HG02678 (cell line): ENCODE measurements around the gene STK39.

Source experiments
- ATAC-seq: cut with Tn5 transposase; IDR thresholded peaks from one replicate; pipeline ENCODE4 v1.9.1; 2021; ENCODE audit warnings: mild to moderate bottlenecking, moderate library complexity; ENCODE audit not compliant: unreplicated experiment

Gene STK39

GRCh38 chr2:167965907-167966761 is 281.3 kb downstream of the STK39 start:
- ATAC-seq, result no peak

GRCh38 chr2:167964650-167965413 is 282.6 kb downstream of the STK39 start:
- no peak for ATAC-seq

- ATAC-seq, result no peak
Measured at GRCh38 chr2:167963899-167964649, 283.3 kb downstream of the STK39 start.

- no peak for ATAC-seq
Measured at GRCh38 chr2:167962436-167963226, 284.8 kb downstream of the STK39 start.

GRCh38 chr2:167961536-167962048 is 285.8 kb downstream of the STK39 start:
- no peak for ATAC-seq

GRCh38 chr2:167960089-167960747 is 287.2 kb downstream of the STK39 start:
- ATAC-seq, result no peak

GRCh38 chr2:167957662-167958061 is 289.7 kb downstream of the STK39 start:
- ATAC-seq, result no peak

GRCh38 chr2:167955264-167955906 is 292.0 kb downstream of the STK39 start:
- no peak for ATAC-seq

GRCh38 chr2:167954495-167954894 is 292.9 kb downstream of the STK39 start:
- no peak for ATAC-seq

GRCh38 chr2:167953776-167954175 is 293.6 kb downstream of the STK39 start:
- ATAC-seq, result no peak

- ATAC-seq, result no peak
Measured at GRCh38 chr2:167950571-167950970, 296.8 kb downstream of the STK39 start.

- ATAC-seq, result no peak
Measured at GRCh38 chr2:167946441-167946841, 301.0 kb downstream of the STK39 start.

GRCh38 chr2:167945660-167946368 is 301.6 kb downstream of the STK39 start:
- ATAC-seq, result no peak

GRCh38 chr2:167944825-167945659 is 302.4 kb downstream of the STK39 start:
- ATAC-seq, result no peak

GRCh38 chr2:167943897-167944296 is 303.5 kb downstream of the STK39 start:
- no peak for ATAC-seq

- ATAC-seq, result no peak
Measured at GRCh38 chr2:167943368-167943767, 304.0 kb downstream of the STK39 start.

- ATAC-seq, result no peak
Measured at GRCh38 chr2:167942366-167943081, 304.9 kb downstream of the STK39 start.
